Neural cell (in vitro differentiated cells): ENCODE measurements around the gene LZTFL1. TPM values are rescaled to one million over a fixed set of nuclear protein-coding genes. Genes with fewer than 3 reads are reported as not detected.

Experiments
- H2AFZ ChIP-seq: fragments of 200-600, 300-800 bp; sonication (generic), shearing (Covaris generic); 2 replicates; pipeline ENCODE4 v1.6.0; 2014; ENCODE audit warnings: low read depth, mild to moderate bottlenecking, antibody characterized with exemption, low read length, moderate library complexity
- H3F3A ChIP-seq: fragments of 200-600 bp; shearing (Covaris generic); 2 replicates; pipeline ENCODE4 v1.6.1; 2016; ENCODE audit warnings: mild to moderate bottlenecking, moderate library complexity, mixed read lengths, antibody characterized with exemption, low read length; ENCODE audit not compliant: insufficient read depth, poor library complexity, severe bottlenecking
- H3K27ac ChIP-seq: fragments of 200-600, 300-800 bp; sonication (generic), shearing (Covaris generic); 2 replicates; pipeline ENCODE4 v1.5.1; 2014; ENCODE audit warnings: mild to moderate bottlenecking, low read length, moderate library complexity
- H3K27me3 ChIP-seq: fragments of 300-800, 200-600 bp; sonication (generic), shearing (Covaris generic); 2 replicates; pipeline ENCODE4 v1.6.0; 2014; ENCODE audit warnings: mild to moderate bottlenecking, low read depth, low read length, moderate library complexity; ENCODE audit not compliant: insufficient read depth
- H3K36me3 ChIP-seq: fragments of 300-800, 200-600 bp; sonication (generic), shearing (Covaris generic); 2 replicates; pipeline ENCODE4 v1.5.1; 2014; ENCODE audit warnings: mild to moderate bottlenecking, antibody characterized with exemption, low read length, moderate library complexity; ENCODE audit not compliant: insufficient read depth
- H3K4me2 ChIP-seq: fragments of 300-800, 200-600 bp; sonication (generic), shearing (Covaris generic); 2 replicates; pipeline ENCODE4 v1.6.0; 2014; ENCODE audit warnings: mild to moderate bottlenecking, low read length
- H3K4me3 ChIP-seq: fragments of 300-800, 200-600 bp; sonication (generic), shearing (Covaris generic); 2 replicates; pipeline ENCODE4 v1.5.1; 2014; ENCODE audit warnings: mild to moderate bottlenecking, low read length, moderate library complexity
- H3K79me2 ChIP-seq: fragments of 200-600 bp; shearing (Covaris generic); replicated peaks from 2 replicates; pipeline ENCODE4 v1.6.0; 2014; ENCODE audit warnings: mild to moderate bottlenecking, low read length, moderate library complexity; ENCODE audit not compliant: insufficient read depth
- H3K9ac ChIP-seq: fragments of 300-800, 200-600 bp; sonication (generic), shearing (Covaris generic); 2 replicates; pipeline ENCODE4 v1.6.1; 2016; ENCODE audit warnings: mild to moderate bottlenecking, low read length, mixed read lengths
- H3K9me2 ChIP-seq: fragments of 200-600 bp; shearing (Covaris generic); 2 replicates; pipeline ENCODE4 v1.6.1; 2016; ENCODE audit warnings: mild to moderate bottlenecking, low read length, mixed read lengths; ENCODE audit not compliant: insufficient read depth
- H3K9me3 ChIP-seq: fragments of 200-600, 300-800 bp; sonication (generic), shearing (Covaris generic); 2 replicates; pipeline ENCODE4 v1.6.1; 2016; ENCODE audit warnings: mild to moderate bottlenecking, mixed run types, low read length, moderate library complexity, mixed read lengths
- H4K20me1 ChIP-seq: fragments of 200-600 bp; shearing (Covaris generic); 2 replicates; pipeline ENCODE4 v1.6.1; 2016; ENCODE audit warnings: mild to moderate bottlenecking, mixed run types; ENCODE audit not compliant: insufficient read depth
- CTCF ChIP-seq: fragments of 450-650 bp; IDR thresholded peaks from 2 replicates; pipeline ENCODE4 v1.5.1; 2014; ENCODE audit warnings: antibody characterized with exemption, mild to moderate bottlenecking, moderate library complexity; ENCODE audit not compliant: poor library complexity, severe bottlenecking
- EP300 ChIP-seq: fragments of 450-650 bp; conservative IDR thresholded peaks from 2 replicates; pipeline ENCODE4 v1.6.1; 2014; ENCODE audit warnings: antibody characterized with exemption, mild to moderate bottlenecking, moderate library complexity; ENCODE audit not compliant: poor library complexity, severe bottlenecking
- EZH2 ChIP-seq: fragments of 200-600, 300-800 bp; shearing (Covaris generic), sonication (generic); IDR thresholded peaks from 2 replicates; pipeline ENCODE4 v1.6.1; 2014; ENCODE audit warnings: antibody characterized with exemption, low read length, borderline replicate concordance, mild to moderate bottlenecking; ENCODE audit not compliant: insufficient read depth, poor library complexity, severe bottlenecking
- MXI1 ChIP-seq: fragments of 450-650 bp; conservative IDR thresholded peaks from 2 replicates; pipeline ENCODE4 v1.6.1; 2014; ENCODE audit warnings: antibody characterized with exemption, mild to moderate bottlenecking; ENCODE audit not compliant: poor library complexity, severe bottlenecking
- POLR2AphosphoS5 ChIP-seq: IDR thresholded peaks from 2 replicates; pipeline ENCODE4 v1.6.1; 2012
- RAD21 ChIP-seq: fragments of 450-650 bp; conservative IDR thresholded peaks from 2 replicates; pipeline ENCODE4 v1.6.1; 2014; ENCODE audit warnings: antibody characterized with exemption, mild to moderate bottlenecking, moderate library complexity
- REST ChIP-seq: IDR thresholded peaks from 2 replicates; pipeline ENCODE4 v1.6.1; 2012; ENCODE audit warnings: borderline replicate concordance
- SMC3 ChIP-seq: fragments of 450-650 bp; conservative IDR thresholded peaks from 2 replicates; pipeline ENCODE4 v1.6.1; 2014; ENCODE audit warnings: antibody characterized with exemption, mild to moderate bottlenecking, moderate library complexity; ENCODE audit not compliant: poor library complexity
- TAF1 ChIP-seq: IDR thresholded peaks from 2 replicates; pipeline ENCODE4 v1.6.1; 2012; ENCODE audit warnings: low read depth
- polyA plus RNA-seq: library from polyadenylated mRNA; depleted of rRNA; stranded (reverse); fragments of >200 nt; gene quantifications from 2 replicates; pipeline ENCODE4 v1.2.3, GENCODE V29; 2014

Gene LZTFL1
- polyA plus RNA-seq, 1 donor from 2014 or later = 26.8 TPM

- no peak overlapping the region for H3K9ac ChIP-seq
- no peaks in the 10 kb centered on the region for H3K9me3 ChIP-seq
- H3K36me3 ChIP-seq = no peaks in the 10 kb centered on the region
- H3K9me2 ChIP-seq = no peaks in the 10 kb centered on the region
- H4K20me1 ChIP-seq = no peaks in the 10 kb centered on the region
- H3F3A ChIP-seq = no peaks in the 10 kb centered on the region
- H2AFZ ChIP-seq = no peak overlapping the region
- no peaks in the 10 kb centered on the region for H3K79me2 ChIP-seq
- TF ChIP-seq EZH2 (no peak), TAF1 (no peak), RAD21 (no peak), EP300 (no peak), MXI1 (no peak)
- no peak overlapping the region for H3K4me3 ChIP-seq
- H3K27ac ChIP-seq = no peak overlapping the region
- no peaks in the 10 kb centered on the region for H3K27me3 ChIP-seq
- no peak overlapping the region for H3K4me2 ChIP-seq
Measured at GRCh38 chr3:45870099-45870498, 28.2 kb upstream of the LZTFL1 start.

GRCh38 chr3:45869638-45870037, 27.7 kb upstream of the LZTFL1 start:
- Histone ChIP-seq H3F3A (no peaks in the 10 kb centered on the region), H4K20me1 (no peaks in the 10 kb centered on the region), H3K36me3 (no peaks in the 10 kb centered on the region), H3K9me2 (no peaks in the 10 kb centered on the region), H3K27me3 (no peaks in the 10 kb centered on the region), H3K79me2 (no peaks in the 10 kb centered on the region), H3K27ac (no peak overlapping the region), H3K4me3 (no peak overlapping the region), H2AFZ (no peak overlapping the region), H3K9ac (no peak overlapping the region), H3K9me3 (no peaks in the 10 kb centered on the region), H3K4me2 (no peak overlapping the region)
- TF ChIP-seq MXI1 = no peak

GRCh38 chr3:45868650-45869049, 26.7 kb upstream of the LZTFL1 start:
- H3F3A ChIP-seq = no peaks in the 10 kb centered on the region
- no peaks in the 10 kb centered on the region for H3K9me2 ChIP-seq
- H3K36me3 ChIP-seq = no peaks in the 10 kb centered on the region
- H3K4me2 ChIP-seq = no peak overlapping the region
- no peaks in the 10 kb centered on the region for H3K9me3 ChIP-seq
- H4K20me1 ChIP-seq = no peaks in the 10 kb centered on the region
- TF ChIP-seq REST (no peak), CTCF (no peak), RAD21 (no peak), EZH2 (no peak), TAF1 (no peak), SMC3 (no peak), EP300 (no peak), MXI1 (no peak), POLR2AphosphoS5 (no peak)
- H2AFZ ChIP-seq = no peak overlapping the region
- H3K27ac ChIP-seq = no peak overlapping the region
- no peak overlapping the region for H3K9ac ChIP-seq
- no peak overlapping the region for H3K4me3 ChIP-seq
- H3K79me2 ChIP-seq = no peaks in the 10 kb centered on the region
- no peaks in the 10 kb centered on the region for H3K27me3 ChIP-seq
